ENCODE results near the gene DGKZ.

The DGKZ gene

DNA sequence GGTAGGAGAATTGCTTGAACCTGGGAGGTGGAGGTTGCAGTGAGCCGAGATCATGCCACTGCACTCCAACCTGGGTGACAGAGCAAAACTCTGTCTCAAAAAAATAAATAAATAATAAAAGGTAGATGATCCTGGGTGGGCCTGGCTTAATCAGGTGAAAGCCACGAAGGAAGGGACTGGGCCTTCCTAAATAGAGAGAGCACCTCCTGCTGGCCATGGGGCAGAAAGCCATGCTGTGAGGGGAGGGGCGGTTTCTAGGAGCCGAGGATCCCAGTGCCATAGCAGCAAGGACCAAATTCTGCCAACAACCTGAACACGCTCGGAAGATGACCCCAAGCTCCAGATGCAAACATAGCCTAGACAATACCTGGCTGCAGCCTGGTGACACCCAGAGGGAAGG, 24.5 kb upstream of the DGKZ start:
- ChIA-PET POLR2A (no interaction called here), CTCF (interaction anchor here (0.6 to 22.8 kb wide), 6 partner anchors 9 to 205 kb away, joined by 3 to 480 read pairs (median 6); no protein-coding TSS in a partner anchor)
- DNase-seq (ENCODE audit: extremely low spot score): no peak
- TF ChIP-seq, protein P1, sequence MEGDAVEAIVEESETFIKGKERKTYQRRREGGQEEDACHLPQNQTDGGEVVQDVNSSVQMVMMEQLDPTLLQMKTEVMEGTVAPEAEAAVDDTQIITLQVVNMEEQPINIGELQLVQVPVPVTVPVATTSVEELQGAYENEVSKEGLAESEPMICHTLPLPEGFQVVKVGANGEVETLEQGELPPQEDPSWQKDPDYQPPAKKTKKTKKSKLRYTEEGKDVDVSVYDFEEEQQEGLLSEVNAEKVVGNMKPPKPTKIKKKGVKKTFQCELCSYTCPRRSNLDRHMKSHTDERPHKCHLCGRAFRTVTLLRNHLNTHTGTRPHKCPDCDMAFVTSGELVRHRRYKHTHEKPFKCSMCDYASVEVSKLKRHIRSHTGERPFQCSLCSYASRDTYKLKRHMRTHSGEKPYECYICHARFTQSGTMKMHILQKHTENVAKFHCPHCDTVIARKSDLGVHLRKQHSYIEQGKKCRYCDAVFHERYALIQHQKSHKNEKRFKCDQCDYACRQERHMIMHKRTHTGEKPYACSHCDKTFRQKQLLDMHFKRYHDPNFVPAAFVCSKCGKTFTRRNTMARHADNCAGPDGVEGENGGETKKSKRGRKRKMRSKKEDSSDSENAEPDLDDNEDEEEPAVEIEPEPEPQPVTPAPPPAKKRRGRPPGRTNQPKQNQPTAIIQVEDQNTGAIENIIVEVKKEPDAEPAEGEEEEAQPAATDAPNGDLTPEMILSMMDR (IDR thresholded peaks at IDR 0.05; ENCODE audit: control extremely low read depth, extremely low read depth, low read depth, missing control alignments): no peak

DNA sequence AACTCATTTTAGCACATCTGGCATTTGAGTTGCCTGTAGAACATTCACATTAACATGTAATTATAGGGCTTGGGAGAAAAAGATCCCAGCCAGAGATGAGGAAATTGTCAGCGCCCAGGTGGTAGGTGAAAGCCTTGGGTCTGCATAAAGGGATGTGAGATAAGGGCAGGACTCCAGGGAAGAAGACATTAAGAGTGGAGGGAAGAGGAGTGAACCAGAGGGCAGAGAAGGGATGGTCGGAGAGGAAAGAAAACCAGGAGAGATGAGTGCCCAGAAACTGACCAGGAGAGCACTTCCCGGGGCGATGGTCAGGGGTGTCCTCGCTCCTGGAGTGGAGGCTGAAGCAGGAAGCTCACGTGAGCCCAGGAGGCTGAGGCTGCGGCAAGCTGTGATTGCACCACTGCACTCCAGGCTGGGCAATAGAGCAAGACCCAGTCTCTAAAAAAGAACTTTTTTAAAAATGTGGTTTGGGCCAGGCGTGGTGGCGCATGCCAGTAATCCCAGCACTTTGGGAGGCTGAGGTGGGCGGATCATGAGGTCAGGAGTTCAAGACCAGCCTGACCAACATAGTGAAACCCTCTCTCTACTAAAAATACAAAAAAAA, 20.3 kb upstream of the DGKZ start:
- POLR2A ChIA-PET: no interaction called here
- CTCF ChIA-PET: interaction anchor here (1.0 to 1.9 kb wide), 3 partner anchors 8 to 42 kb away, joined by 3 to 5 read pairs (median 5); no protein-coding TSS in a partner anchor
- TF ChIP-seq, protein P1 (IDR thresholded peaks at IDR 0.05; ENCODE audit: control extremely low read depth, extremely low read depth, low read depth, missing control alignments): no peak
- DNase-seq (ENCODE audit: extremely low spot score): no peak

DNA sequence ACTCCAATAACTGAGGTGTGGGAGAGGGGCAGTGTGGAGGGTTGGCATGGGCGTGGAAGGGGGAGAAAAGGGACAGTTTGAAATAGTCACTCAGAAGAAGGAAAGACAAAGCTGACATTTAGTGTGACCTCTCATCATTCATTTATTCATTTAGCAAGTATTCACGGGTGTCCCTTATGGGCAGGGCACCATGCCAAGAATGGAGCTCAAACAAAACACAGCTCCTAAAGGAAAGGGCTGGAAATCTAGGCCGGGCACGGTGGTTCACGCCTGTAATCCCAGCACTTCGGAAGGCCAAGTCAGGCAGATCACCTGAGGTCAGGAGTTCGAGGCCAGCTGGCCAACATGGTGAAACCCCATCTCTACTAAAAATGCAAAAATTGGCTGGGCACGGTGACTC, 19.4 kb upstream of the DGKZ start:
- ChIA-PET POLR2A (no interaction called here), CTCF (interaction anchor here (1.0 to 3.7 kb wide), 3 partner anchors 9 to 41 kb away, joined by 3 to 17 read pairs (median 5); no protein-coding TSS in a partner anchor)
- DNase-seq (ENCODE audit: extremely low spot score): no peak
- TF ChIP-seq, protein P1 (IDR thresholded peaks at IDR 0.05; ENCODE audit: control extremely low read depth, extremely low read depth, low read depth, missing control alignments): no peak

DNA sequence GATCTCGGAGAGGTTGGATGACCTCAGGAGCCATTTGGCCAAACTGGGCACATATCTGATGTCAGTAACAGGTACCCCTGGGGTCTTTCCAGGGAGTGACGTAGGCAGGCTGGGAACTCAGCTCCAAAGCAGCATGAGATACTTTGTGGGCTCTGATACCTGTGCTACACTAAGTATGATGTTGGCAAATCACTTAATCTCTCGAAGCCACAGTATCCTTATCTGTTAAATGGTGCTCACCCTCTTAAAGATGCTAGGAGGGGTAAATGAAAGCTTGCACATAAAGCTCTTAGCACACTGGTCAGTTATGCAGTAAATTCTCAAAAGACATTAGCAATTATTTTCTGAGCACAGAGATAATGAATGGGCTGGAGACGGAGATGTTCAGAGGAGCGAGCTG, 17.1 kb upstream of the DGKZ start:
- CTCF ChIA-PET: interaction anchor here (0.8 to 3.7 kb wide), 11 partner anchors 9 to 202 kb away, joined by 3 to 23 read pairs (median 7); partner anchors contain the start of gene DGKZ
- POLR2A ChIA-PET: interaction anchor here (0.6 kb wide), 1 partner anchor 14 kb away, joined by 6 read pairs; no protein-coding TSS in a partner anchor
- TF ChIP-seq, protein P1 (IDR thresholded peaks at IDR 0.05; ENCODE audit: control extremely low read depth, extremely low read depth, low read depth, missing control alignments): no peak
- DNase-seq (ENCODE audit: extremely low spot score): no peak

DNA sequence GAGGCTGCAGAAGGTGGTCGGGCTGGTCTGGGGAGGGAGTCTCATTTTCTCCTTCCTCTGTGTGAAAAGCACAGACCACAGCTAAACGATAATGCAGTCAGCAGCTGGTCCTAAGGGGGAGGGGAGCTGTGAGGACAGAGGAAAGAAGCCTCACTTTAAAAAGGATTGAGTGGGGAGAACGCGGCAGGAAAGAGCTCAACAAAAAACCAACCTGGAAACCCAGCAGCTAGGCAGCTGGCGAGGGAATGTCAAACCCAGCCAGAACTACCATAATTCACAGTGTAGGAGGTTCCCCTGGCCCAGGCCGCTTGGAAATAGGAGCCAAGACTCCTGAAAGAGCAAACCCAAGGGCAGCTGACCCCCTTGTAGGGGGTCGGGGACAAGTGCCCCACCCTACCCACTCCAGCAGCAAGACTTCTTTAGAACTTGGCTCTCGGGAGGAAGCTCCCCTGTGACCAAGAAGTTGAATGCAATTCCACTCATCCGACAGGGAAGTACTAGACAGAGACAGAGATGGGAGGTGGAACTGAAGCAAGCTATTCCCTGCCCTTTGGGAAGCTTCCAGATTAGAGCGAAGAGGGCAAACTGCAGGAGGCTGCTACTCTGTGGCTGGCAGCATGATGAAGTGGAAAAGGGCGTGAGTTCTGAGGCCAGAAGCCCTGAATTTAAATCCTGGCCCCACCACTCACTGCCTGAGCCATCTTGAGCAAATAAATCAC, 16.5 kb upstream of the DGKZ start:
- no peak for DNase-seq (ENCODE audit: extremely low spot score)

More for the DNA sequence above, 16.5 kb upstream of the DGKZ start:
- ChIA-PET CTCF (interaction anchor here (0.8 to 3.7 kb wide), 12 partner anchors 8 to 202 kb away, joined by 3 to 23 read pairs (median 8); partner anchors contain the start of gene DGKZ), POLR2A (no interaction called here)
- TF ChIP-seq, protein P1 (IDR thresholded peaks at IDR 0.05; ENCODE audit: control extremely low read depth, extremely low read depth, low read depth, missing control alignments): no peak

Measured in GM10248 (cell line).